Keratinocyte (primary cell): ENCODE data around the gene VWA3A. TPM values are rescaled to one million over a fixed set of nuclear protein-coding genes. Genes with fewer than 3 reads are reported as not detected.
A peak's percentile ranks its signal among the peaks of the same experiment; 100 is the strongest.

Experiments used
- DNase-seq: peaks from one replicate; pipeline ENCODE4 v3.0.0-alpha.2; 2011; ENCODE audit warnings: low read depth, missing footprints, low spot score
- FAIRE-seq: peaks from 2 replicates; lab custom pipeline; 2011; peaks lifted over from hg19 to GRCh38; lab: Jason Lieb, UNC
- H2AFZ ChIP-seq: 2 replicates; pipeline ENCODE4 v1.6.0; 2012; ENCODE audit warnings: low read length, control low read depth, inconsistent platforms; ENCODE audit not compliant: control insufficient read depth
- H3K27ac ChIP-seq: 2 replicates; pipeline ENCODE4 v1.5.1; 2011; ENCODE audit warnings: low read length; ENCODE audit not compliant: control insufficient read depth, insufficient read depth
- H3K27me3 ChIP-seq: 3 replicates; pipeline ENCODE4 v1.6.0; 2011; ENCODE audit warnings: low read length; ENCODE audit not compliant: control insufficient read depth, insufficient read depth; ENCODE audit errors: extremely low read depth
- H3K36me3 ChIP-seq, 2 experiments: 2 replicates in 1 of 2; 3 replicates in 1 of 2; pipeline ENCODE4 v1.5.1; 2011; ENCODE audit warnings: low read length in 2 of 2, mild to moderate bottlenecking in 1 of 2; ENCODE audit not compliant: control insufficient read depth in 2 of 2, insufficient read depth in 2 of 2; ENCODE audit errors: extremely low read depth in 1 of 2
- H3K4me1 ChIP-seq: 3 replicates; pipeline ENCODE4 v1.5.1; 2011; ENCODE audit warnings: low read length; ENCODE audit not compliant: control insufficient read depth, insufficient read depth; ENCODE audit errors: extremely low read depth
- H3K4me2 ChIP-seq: 3 replicates; pipeline ENCODE4 v1.6.0; 2011; ENCODE audit warnings: low read depth, low read length; ENCODE audit not compliant: control insufficient read depth, insufficient read depth; ENCODE audit errors: extremely low read depth
- H3K4me3 ChIP-seq, 3 experiments: fragments of 200-600 bp in 1 of 3; sonication (generic) in 1 of 3; 2 replicates in 2 of 3; 3 replicates in 1 of 3; pipeline ENCODE4 v1.5.1; 2011 to 2016; ENCODE audit warnings: low read length in 3 of 3, mild to moderate bottlenecking in 3 of 3, control low read depth in 2 of 3, inconsistent platforms in 1 of 3, low read depth in 1 of 3, mixed read lengths in 1 of 3, mixed run types in 1 of 3, moderate library complexity in 1 of 3; ENCODE audit not compliant: control insufficient read depth in 2 of 3, insufficient read depth in 2 of 3; ENCODE audit errors: extremely low read depth in 1 of 3
- H3K79me2 ChIP-seq: 2 replicates; pipeline ENCODE4 v1.6.0; 2012; ENCODE audit warnings: low read length; ENCODE audit not compliant: control insufficient read depth, insufficient read depth
- H3K9ac ChIP-seq: 3 replicates; pipeline ENCODE4 v1.6.0; 2011; ENCODE audit warnings: low read length; ENCODE audit not compliant: control insufficient read depth, insufficient read depth; ENCODE audit errors: extremely low read depth
- H3K9me1 ChIP-seq: 3 replicates; pipeline ENCODE4 v1.6.0; 2011; ENCODE audit warnings: low read length; ENCODE audit not compliant: control insufficient read depth, insufficient read depth; ENCODE audit errors: extremely low read depth
- H3K9me3 ChIP-seq: 2 replicates; pipeline ENCODE4 v1.5.1; 2012; ENCODE audit warnings: low read depth, low read length; ENCODE audit not compliant: control insufficient read depth
- H4K20me1 ChIP-seq: 3 replicates; pipeline ENCODE4 v1.6.0; 2011; ENCODE audit warnings: low read length; ENCODE audit not compliant: control insufficient read depth, insufficient read depth; ENCODE audit errors: extremely low read depth
- EZH2 ChIP-seq: IDR thresholded peaks from one replicate; pipeline ENCODE4 v1.6.1; 2012; ENCODE audit warnings: inconsistent platforms, mild to moderate bottlenecking, low read length, moderate library complexity
- dilution Hi-C: fragments of 300-500 bp; cut with MboI; formaldehyde crosslinking; loops from one replicate; pipeline ENCODE4 v1.7.0; 2020; ENCODE audit warnings: low sequenced_read_pairs; ENCODE audit not compliant: extremely low pct_ligation_motif_present
- polyA plus RNA-seq, 5 experiments: library from polyadenylated mRNA; depleted of rRNA in 3 of 5; stranded (reverse) in 3 of 5; stranded (forward) in 1 of 5; unstranded in 1 of 5; fragments of >200 nt; gene quantifications; 1 replicate in 1 of 5; 2 replicates in 3 of 5; 3 replicates in 1 of 5; pipeline versions ENCODE4 v1.2.1 to v1.2.3, GENCODE V29; 2011 to 2012; ENCODE audit warnings: missing spikeins in 2 of 5, low read depth in 1 of 5, low replicate concordance in 1 of 5
- TF ChIP-seq, protein P1 (sequence below), 3 experiments: IDR thresholded peaks in 1 of 3; conservative IDR thresholded peaks in 1 of 3; optimal IDR thresholded peaks in 1 of 3; 2 replicates in 2 of 3; 3 replicates in 1 of 3; pipeline versions ENCODE3 to v1.5.1; 2011; ENCODE audit warnings: low read length in 3 of 3, mild to moderate bottlenecking in 3 of 3, moderate library complexity in 2 of 3, control low read depth in 1 of 3, inconsistent platforms in 1 of 3; ENCODE audit not compliant: insufficient read depth in 2 of 3; ENCODE audit errors: extremely low read depth in 1 of 3

Gene VWA3A
- polyA plus RNA-seq, 1 donor (not counting 4 experiments of a cell fraction or from before 2014, with no cell fraction given): 0.05 TPM

DNA sequence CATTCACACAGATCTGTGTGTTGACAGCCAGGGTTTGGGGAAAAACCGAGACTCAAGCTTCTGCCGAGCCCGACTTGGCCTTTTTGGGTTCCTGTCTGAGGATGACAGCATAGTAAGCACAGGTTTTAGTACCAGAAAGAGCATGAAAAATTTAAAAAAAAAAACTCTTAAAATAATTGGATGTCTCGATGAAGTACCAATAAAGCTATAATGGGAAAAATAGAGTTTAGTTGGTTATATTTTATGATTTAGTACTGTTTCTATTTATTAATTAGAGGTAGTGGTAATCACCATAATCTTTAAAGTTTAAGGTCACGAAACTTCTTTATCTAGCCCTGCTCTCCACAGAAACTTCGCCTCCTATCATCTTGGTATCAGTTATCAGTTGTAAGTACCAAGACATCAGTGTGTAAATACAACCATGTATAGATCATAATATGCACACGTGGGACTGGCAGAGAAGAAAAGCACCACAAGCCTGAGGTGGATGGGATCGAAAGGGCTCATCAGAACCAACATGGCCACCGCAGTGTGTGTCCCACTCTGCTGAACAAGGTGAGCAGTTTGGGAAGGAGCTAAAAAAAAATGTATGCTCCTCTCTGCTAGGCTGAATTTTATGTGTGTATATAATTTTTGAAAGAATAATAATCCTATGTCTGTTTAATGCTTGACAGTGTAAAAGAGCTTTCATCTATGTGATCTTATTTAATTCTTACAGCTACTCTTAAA is 99.4 kb downstream of the VWA3A start:
- H3K9me1 ChIP-seq: no peaks in the 10 kb centered on the region
- FAIRE-seq: no peak
- dilution Hi-C loops: no loop called here
- DNase-seq: no peak
- peak overlapping the region; percentile 95 for H3K27ac ChIP-seq
- no peaks in the 10 kb centered on the region for H4K20me1 ChIP-seq
- peak overlapping the region; percentile 99 for H3K4me2 ChIP-seq
- H3K4me1 ChIP-seq: peaks cover 34% of the 10 kb centered on the region
- no peak for TF ChIP-seq EZH2
- TF ChIP-seq, protein P1, sequence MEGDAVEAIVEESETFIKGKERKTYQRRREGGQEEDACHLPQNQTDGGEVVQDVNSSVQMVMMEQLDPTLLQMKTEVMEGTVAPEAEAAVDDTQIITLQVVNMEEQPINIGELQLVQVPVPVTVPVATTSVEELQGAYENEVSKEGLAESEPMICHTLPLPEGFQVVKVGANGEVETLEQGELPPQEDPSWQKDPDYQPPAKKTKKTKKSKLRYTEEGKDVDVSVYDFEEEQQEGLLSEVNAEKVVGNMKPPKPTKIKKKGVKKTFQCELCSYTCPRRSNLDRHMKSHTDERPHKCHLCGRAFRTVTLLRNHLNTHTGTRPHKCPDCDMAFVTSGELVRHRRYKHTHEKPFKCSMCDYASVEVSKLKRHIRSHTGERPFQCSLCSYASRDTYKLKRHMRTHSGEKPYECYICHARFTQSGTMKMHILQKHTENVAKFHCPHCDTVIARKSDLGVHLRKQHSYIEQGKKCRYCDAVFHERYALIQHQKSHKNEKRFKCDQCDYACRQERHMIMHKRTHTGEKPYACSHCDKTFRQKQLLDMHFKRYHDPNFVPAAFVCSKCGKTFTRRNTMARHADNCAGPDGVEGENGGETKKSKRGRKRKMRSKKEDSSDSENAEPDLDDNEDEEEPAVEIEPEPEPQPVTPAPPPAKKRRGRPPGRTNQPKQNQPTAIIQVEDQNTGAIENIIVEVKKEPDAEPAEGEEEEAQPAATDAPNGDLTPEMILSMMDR (optimal IDR thresholded peaks at IDR 0.05 in 1 of 3, IDR thresholded peaks at IDR 0.05 in 1 of 3, conservative IDR thresholded peaks at IDR 0.05 in 1 of 3; ENCODE audit: extremely low read depth in 1 of 3, insufficient read depth in 2 of 3, low read length in 3 of 3): no peak
- no peaks in the 10 kb centered on the region for H3K9me3 ChIP-seq
- H3K36me3 ChIP-seq: no peaks in the 10 kb centered on the region
- peak overlapping the region; percentile 91 for H2AFZ ChIP-seq
- peak overlapping the region; percentile 48 to 78 (median 74) for H3K4me3 ChIP-seq
- H3K27me3 ChIP-seq: no peaks in the 10 kb centered on the region
- no peaks in the 10 kb centered on the region for H3K79me2 ChIP-seq
- peak overlapping the region; percentile 88 for H3K9ac ChIP-seq

DNA sequence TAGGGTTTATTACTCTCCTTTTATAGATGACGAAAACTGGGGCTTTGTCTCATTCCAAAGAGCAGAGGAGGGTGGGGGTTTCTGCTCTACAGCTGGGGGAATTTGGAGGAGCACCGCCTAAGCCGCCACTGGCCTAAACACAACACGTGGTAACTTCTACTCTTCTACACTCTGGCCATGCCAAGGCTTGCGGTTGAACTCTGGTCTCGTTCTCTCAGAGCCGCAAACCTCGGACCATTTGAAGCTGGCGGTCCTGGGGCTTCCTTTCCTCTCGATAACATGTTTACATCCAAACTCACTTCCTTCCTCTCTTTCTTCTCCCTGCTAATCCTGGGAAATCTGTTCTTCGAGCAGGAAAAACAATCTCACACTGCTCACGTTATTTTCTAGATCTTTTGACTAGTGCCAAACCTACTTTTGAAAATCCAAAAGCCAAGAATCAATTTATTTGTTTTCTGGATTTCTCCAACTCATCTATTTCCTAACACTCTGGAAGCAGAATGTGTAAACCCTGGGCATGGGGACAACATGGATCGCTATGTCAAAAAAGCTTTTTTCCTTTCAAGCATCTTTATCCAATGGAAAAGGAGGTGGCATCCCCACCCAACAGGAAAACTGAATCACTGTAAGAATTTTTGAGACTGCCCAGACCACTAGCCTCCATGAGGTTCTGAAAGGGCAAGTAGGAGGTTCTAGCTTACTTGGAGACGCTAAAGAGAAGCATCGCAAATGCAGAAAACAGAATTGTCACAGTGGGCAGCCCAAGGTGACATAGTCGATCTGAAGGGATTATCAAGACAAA is 100.1 kb downstream of the VWA3A start:
- Histone ChIP-seq H3K4me3 (peak overlapping the region in 2 of 3 experiments; percentile 74 to 78), H4K20me1 (no peaks in the 10 kb centered on the region), H3K9me1 (no peaks in the 10 kb centered on the region), H3K79me2 (no peaks in the 10 kb centered on the region), H3K4me2 (peak overlapping the region; percentile 99), H3K27me3 (no peaks in the 10 kb centered on the region), H3K36me3 (no peaks in the 10 kb centered on the region), H3K9ac (peak overlapping the region; percentile 88), H2AFZ (peak overlapping the region; percentile 77), H3K4me1 (peaks cover 34% of the 10 kb centered on the region), H3K27ac (peak overlapping the region; percentile 95), H3K9me3 (no peaks in the 10 kb centered on the region)
- DNase-seq: no peak
- dilution Hi-C loops: no loop called here
- FAIRE-seq: no peak
- TF ChIP-seq EZH2: no peak
- TF ChIP-seq, protein P1 (optimal IDR thresholded peaks at IDR 0.05 in 1 of 3, IDR thresholded peaks at IDR 0.05 in 1 of 3, conservative IDR thresholded peaks at IDR 0.05 in 1 of 3; ENCODE audit: extremely low read depth in 1 of 3, insufficient read depth in 2 of 3, low read length in 3 of 3): no peak
